ENCODE data around the gene SERTM1.
A peak's percentile ranks its signal among the peaks of the same experiment; 100 is the strongest.

Gene SERTM1

DNA sequence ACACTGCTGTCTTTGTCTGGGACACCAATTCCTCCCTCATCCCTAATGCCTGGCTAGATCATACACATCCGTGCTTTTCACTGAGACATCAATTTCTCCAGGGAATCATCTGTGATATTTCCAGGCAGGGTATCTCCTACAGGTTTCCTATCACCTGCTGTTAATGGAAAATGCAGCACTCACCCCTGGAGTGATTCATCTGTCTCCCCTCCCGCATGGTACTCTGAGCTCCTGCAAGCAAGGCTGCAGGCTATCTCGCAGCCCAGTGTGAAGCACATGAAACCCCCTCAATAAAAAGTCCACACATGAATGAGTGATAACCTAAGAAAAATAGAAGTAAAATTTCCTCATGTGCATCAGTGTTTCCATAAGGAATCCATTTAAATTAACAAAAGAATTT is 38.5 kb downstream of the SERTM1 start:
- no peak for DNase-seq

DNA sequence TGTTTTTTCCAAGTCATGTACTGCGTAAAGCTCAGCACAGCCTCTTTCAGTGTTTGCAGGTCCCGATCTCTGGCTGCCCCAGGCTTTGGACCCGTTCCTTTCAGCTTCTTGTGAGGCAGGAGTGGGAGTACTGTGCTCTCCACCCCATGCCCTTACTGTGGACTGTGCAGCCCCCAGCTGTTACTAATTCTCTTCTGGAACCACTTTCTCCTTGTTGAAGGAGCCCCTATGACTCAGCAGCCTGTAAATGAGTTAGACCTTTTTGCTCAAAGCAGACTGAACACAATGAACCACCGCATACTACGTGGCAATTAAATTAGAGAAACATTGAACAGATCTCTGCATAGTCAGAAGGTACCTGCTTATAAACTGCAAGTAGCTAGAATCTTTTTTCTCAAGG is 39.0 kb downstream of the SERTM1 start:
- no peak for DNase-seq

DNA sequence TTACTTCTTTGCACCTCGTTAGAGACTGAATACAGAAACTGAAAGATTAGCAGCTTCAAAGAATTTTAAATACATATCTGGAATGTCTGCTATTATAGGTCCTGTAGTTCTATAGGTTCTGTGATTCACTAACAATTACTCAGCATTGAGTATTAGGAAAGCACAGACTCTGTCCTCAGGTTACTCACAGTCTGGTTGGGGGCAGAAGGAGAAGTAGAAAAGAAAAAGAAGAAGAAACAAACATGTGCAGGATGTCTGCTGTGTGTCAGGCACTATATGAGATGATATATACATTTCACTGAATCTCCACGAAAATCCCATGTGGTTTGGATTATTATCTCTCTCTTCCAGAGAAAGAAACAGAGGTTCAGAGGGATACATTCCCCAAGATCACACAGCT is 40.1 kb downstream of the SERTM1 start:
- DNase-seq: no peak

DNA sequence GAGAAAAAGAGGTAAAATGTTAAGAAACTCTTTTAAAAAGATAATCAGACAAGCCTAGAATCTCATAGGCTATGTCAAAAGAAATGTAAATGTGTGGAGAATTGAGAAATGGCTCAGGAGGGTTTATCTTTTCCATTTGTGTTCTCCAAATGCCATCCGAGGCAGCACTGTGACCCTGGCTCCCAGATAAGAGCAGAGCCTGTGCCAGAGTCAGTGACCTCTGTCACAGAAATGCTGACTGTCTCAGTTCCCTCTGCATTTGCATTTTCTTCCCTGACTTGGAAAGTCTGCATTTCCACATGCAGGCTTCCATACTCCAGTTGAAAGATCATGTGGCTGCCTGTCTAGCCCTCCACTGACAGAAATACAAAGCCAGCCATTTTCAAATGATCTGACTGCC is 42.0 kb downstream of the SERTM1 start:
- no peak for DNase-seq

DNA sequence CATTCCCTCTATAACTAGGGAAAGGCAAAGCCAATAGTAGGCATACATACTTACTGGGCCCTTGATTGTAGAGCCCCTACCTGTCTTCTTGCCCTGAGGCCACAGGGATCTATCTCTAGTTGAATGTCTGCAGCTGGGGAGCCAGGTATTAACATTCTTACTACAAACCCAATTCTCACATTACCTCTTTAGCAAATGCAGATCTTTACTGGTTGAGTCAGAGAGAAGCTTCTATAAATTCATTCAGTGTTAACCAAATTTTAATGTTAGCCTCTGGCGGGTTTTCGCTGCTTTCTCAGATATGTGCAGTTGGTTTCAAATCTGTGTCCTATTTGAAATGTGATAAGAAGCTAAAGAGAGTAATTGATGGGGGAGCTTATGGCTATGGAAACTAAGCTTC is 43.2 kb downstream of the SERTM1 start:
- no peak for DNase-seq

DNA sequence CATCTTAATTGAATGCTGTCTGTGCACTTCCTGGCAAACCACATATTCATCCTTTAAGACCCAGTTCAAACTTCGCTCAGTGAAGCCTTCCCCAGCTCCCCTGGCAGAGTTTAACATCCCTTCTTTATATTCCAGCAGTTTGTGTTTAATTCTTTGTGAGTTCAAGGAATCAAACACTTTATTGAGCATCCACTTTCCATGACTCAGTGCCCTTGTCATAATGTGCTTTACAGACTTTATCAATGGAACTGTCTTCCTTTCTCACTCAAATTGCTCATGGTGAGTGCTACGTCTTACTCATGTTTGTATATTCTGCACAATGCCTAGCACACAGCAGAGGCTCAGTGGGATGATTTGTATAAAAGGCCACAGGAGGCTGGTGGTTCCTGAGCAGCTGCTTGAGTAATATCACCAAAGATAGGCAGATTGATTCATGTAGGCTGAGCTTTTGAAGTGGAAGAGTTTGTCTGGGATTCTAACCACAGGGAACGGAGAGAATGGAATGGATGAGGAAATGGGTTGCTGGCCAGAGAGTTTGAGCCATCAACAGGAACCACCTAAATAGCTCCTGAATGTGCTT is 44.2 kb downstream of the SERTM1 start:
- DNase-seq: no peak

DNA sequence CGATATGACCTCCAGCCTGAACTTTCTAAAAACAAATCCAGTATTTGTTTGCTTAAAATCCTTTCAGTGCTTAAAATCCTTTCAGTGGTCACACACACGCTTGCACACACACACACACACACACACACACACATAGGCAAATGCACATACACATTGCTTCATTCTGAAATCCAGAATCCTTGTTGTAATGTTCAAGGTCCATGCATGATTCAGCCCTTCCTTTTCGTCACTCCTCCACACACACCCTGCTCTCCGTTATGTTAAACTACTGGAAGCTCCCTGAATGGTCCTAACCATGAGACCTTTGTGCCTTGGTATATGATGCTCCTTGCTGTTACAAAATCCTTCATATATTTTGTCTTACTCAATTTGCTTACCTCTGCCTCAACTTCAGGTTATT is 44.9 kb downstream of the SERTM1 start:
- no peak for DNase-seq

DNA sequence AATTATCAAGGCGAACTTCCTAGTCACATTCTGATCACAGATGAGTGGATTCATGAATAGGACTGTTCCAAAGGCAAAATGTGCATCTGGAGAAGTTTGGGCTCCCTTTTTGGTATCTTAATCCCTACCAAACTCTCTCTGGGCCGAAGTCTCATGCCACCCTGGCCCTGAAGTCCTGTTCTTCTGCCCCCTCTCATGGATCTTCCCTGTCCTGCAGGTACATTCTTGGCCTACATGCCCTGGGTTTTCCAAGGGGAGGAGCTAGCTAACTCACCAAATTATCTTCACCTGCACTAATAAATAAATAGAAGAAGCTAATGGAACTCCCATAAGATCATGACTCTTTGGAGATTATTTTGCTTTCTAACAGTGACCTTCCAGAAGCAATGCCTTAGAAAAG is 50.3 kb downstream of the SERTM1 start:
- DNase-seq: no peak

DNA sequence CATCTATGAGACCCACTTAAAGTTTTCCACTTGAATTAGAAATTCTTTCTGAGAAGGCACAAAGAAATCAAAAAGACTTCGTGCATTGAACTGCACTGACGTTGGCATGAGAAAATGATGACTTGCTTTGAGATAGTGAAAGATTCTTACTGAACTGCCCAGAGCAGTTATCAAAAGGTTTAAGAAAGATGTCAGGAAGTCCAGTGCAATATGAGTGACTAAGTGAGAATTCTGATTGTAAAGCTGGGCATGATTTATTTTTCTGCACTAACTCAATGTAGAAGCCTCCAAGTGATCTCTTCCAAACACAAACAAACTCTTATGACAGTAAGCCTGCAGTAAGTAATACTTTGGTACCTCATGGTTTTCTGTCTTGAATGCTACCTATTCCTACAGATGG is 52.1 kb downstream of the SERTM1 start:
- DNase-seq: no peak

DNA sequence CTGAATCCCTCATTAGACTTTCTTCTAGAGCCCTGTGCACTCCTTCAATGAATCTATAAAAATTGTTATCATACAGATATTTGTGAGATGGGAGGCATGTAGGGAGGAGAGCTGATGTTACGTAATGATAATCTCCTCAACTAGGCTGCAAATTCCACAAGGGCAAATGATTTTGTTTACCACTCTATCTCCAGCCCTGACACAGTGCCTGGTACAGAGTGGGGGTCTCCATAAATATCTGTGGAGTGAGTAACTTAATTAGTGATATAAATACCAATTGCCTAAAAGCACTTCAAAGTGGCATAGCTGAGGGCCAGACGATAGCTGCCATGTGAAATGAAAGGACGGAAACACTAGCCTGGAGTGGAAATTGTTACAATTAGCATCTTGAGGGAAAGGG is 54.2 kb downstream of the SERTM1 start:
- DNase-seq: no peak

DNA sequence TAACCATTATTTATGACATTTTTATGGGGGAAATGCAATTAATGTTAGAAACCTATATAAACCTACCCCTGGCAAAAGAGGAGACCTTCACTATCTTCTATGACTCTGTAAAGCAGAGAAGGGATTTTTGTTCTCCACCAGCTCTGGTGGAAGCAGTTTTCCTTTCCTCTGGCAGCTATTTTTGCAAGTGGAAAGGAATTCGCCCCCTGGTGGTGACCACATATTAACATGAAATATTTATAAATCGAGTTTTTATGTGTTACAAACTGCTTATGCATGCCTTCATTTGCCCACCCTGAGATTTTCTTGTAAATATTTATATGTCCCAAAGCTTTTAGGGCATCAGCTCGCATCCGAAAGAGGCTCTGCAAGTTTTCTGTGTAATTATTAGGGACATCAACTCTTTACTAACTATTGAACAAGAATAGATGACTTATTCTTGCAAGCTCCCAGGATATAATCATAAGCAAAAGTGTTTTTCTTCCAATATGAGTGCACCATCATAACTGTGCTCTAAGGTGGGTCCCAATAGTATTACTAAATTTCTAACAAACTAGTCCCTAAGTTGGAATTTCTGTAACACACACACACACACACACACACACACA is 62.4 kb downstream of the SERTM1 start:
- peak; percentile 11 to 32 for DNase-seq

DNA sequence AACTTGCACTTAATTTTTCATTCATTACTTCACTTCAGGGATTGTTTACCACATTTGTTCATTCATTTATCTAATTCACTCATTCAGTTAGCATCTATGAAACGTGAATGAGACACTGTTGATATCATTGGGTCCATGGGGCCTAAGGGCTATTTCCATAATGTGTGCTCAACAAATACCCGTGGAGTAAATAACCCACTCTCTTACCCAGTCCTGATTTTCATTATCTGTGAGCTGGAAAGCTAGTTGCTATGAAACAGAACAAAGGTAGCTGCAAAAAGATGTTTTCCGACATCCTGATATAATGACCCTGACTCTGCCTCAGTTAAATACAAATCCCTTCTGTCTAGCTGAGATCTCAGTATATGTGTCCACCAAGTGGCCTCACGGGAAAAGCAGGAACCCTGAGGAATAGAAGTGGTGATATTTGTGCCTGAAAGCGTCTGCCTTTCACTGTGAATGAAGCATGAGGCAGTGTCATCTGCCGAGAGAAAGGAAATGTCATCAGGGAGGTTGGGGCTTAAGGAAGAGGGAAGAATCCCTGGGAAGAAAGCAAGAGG is 63.8 kb downstream of the SERTM1 start:
- no peak for DNase-seq

DNA sequence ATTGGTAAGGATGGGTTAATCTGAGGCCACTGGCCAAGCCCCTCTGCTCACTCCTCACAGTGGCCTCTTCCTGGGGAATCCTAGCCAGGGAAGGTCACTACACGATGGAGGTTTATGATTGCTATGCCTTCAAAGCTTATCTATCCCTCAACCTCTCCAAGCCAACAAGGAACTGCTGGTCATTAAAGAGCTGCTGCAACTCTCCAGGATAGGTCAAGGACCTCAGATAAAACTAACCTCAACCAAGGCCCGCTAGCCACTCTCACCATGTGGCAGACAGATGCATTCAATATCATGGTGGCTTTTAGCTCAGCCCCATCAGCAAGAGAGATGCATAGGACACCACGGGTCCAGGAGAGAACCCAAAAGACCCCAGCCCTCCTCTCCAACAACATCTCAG is 71.6 kb downstream of the SERTM1 start:
- DNase-seq: no peak

DNA sequence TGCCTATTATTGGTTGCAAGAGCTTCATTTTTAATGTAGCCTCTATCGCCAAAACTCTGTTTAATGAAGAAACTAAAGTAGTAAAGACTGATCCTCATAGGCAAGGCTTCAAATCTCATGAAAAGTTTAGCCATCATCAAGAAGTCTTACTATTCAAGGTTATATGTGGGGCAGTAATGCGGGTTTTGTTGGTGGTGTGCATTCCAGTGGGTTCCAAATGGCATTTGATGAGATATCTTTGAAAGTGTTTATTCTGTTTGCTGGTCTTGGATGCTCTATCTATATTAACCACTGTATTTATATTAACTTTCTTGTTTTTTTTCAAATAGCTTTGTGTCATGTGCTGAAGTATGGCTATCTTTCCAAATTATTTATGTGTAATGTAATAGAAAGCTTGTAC is 72.2 kb downstream of the SERTM1 start:
- no peak for DNase-seq
